ENCODE data around the gene OR6B3. TPM values are rescaled to one million over a fixed set of nuclear protein-coding genes. Genes with fewer than 3 reads are reported as not detected.

OR6B3 gene
- total RNA-seq, 2 donors from 2014 or later, result not detected

DNA sequence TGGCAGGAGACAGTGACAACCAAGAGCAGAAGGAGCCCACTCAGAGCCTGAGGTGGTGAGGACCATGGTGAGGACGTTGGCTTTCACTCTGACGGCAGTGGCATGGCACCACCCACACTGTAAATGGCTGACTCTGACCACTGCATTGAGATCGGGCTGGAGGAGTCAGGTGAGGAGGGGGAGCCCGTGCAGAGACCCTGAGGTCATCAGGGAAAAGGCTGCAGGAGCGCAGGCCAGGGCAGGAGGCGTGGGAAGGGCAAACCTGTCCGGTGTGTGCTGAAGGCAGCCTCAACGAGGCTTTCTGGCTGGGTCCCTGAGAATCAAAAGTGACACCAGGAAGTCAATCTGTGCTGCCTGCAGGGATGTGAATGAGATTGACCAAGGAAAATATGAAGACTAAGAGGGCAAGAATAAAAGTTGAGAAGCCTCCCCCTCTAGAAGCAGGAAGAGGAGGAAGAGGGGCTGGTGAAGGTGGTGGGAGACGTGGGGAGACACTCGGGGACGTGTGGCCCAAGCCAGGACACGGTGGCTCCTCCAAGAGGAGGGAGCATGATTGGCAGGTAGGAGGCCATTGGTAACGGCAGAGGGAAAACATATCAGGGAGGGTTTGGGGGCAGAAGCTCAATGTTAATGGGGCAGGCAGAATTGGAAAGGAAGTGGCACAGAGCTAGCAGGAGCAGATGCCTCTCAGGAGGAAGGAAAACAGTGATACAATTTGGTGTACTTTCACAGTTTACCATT is 2.0 kb upstream of the OR6B3 start:
- Histone ChIP-seq H3K4me1 (ENCODE audit: control insufficient read depth in 1 of 2, low read depth in 2 of 2) (no peaks in the 10 kb centered on the region), H3K4me3 (no peak overlapping the region), H3K27ac (no peak overlapping the region), H3K9me3 (no peaks in the 10 kb centered on the region), H3K36me3 (no peaks in the 10 kb centered on the region), H3K27me3 (replicated peaks; ENCODE audit: insufficient read depth) (no peaks in the 10 kb centered on the region)
- TF ChIP-seq, protein P1, sequence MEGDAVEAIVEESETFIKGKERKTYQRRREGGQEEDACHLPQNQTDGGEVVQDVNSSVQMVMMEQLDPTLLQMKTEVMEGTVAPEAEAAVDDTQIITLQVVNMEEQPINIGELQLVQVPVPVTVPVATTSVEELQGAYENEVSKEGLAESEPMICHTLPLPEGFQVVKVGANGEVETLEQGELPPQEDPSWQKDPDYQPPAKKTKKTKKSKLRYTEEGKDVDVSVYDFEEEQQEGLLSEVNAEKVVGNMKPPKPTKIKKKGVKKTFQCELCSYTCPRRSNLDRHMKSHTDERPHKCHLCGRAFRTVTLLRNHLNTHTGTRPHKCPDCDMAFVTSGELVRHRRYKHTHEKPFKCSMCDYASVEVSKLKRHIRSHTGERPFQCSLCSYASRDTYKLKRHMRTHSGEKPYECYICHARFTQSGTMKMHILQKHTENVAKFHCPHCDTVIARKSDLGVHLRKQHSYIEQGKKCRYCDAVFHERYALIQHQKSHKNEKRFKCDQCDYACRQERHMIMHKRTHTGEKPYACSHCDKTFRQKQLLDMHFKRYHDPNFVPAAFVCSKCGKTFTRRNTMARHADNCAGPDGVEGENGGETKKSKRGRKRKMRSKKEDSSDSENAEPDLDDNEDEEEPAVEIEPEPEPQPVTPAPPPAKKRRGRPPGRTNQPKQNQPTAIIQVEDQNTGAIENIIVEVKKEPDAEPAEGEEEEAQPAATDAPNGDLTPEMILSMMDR (IDR thresholded peaks at IDR 0.05), result no peak
- DNase-seq (ENCODE audit: low spot score) (no peak), ATAC-seq (ENCODE audit: insufficient number of reproducible peaks, low FRiP score, low read depth) (no peak)

DNA sequence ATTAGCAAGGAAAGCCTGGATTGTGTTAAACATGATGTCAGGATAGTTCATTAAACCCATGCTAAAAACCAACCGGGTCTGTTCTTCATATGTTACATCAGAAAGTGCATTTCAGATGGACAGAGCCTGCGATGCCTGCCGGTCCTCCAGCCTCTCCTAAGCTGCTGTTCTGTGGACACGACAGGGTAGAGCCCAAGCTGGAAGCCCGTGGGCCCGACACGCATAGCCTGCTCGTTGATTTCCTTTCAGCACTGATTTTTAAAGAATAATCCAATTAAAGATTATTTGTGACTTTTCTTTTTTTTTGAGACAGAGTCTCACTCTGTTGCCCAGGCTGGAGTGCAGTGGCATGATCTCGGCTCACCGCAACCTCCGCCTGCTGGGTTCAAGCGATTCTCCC is 797 bp downstream of the OR6B3 start:
- Histone ChIP-seq H3K4me3 (no peak overlapping the region), H3K27me3 (replicated peaks; ENCODE audit: insufficient read depth) (no peaks in the 10 kb centered on the region), H3K4me1 (ENCODE audit: control insufficient read depth in 1 of 2, low read depth in 2 of 2) (no peaks in the 10 kb centered on the region), H3K9me3 (no peaks in the 10 kb centered on the region), H3K27ac (no peak overlapping the region), H3K36me3 (no peaks in the 10 kb centered on the region)
- ATAC-seq (ENCODE audit: insufficient number of reproducible peaks, low FRiP score, low read depth), result no peak
- DNase-seq (ENCODE audit: low spot score), result no peak
- TF ChIP-seq, protein P1 (IDR thresholded peaks at IDR 0.05), result no peak

DNA sequence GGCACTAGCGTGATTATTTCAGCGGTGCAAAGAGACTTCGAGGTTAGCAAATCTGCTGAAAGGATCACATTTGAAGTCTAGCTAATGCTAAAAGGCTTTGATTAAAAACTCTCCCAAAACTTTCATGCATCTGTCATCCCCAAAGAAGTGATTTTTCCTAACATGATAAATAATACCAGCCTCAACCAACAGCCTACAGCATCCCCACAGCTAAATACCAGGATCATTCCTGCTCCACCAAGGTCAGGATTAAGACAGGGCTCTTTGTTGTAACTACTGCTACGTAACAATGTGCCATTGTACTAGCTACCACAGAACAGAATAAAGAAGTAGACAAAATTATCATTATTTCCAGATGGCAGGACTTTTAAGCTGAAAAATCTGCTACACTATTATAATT is 1.6 kb downstream of the OR6B3 start:
- Histone ChIP-seq H3K27me3 (replicated peaks; ENCODE audit: insufficient read depth) (no peaks in the 10 kb centered on the region), H3K36me3 (no peaks in the 10 kb centered on the region), H3K4me1 (ENCODE audit: control insufficient read depth in 1 of 2, low read depth in 2 of 2) (no peaks in the 10 kb centered on the region), H3K27ac (no peak overlapping the region), H3K4me3 (no peak overlapping the region), H3K9me3 (no peaks in the 10 kb centered on the region)
- DNase-seq (ENCODE audit: low spot score) (no peak), ATAC-seq (ENCODE audit: insufficient number of reproducible peaks, low FRiP score, low read depth) (no peak)
- TF ChIP-seq, protein P1 (IDR thresholded peaks at IDR 0.05), result no peak

DNA sequence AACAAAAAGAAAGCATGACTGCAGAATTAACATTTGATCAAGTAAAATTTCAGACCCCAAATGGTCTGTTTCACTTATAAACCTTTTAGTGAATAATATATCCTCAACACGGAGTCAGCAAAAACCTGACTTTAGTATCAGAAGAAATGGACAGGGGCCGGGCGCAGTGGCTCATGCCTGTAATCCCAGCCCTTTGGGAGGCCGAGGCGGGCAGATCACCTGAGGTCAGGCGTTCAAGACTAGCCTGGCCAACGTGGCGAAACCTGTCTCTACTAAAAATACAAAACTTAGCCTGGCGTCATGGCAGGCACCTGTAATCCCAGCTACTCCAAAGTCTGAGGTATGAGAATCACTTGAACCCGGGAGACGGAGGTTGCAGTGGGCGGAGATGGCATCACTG is 3.0 kb downstream of the OR6B3 start:
- TF ChIP-seq, protein P1 (IDR thresholded peaks at IDR 0.05), result no peak
- H3K27ac ChIP-seq, result no peak overlapping the region
- H3K4me1 ChIP-seq (ENCODE audit: control insufficient read depth in 1 of 2, low read depth in 2 of 2), result no peaks in the 10 kb centered on the region
- H3K27me3 ChIP-seq (replicated peaks; ENCODE audit: insufficient read depth), result no peaks in the 10 kb centered on the region
- DNase-seq (ENCODE audit: low spot score) (no peak), ATAC-seq (ENCODE audit: insufficient number of reproducible peaks, low FRiP score, low read depth) (no peak)
- no peak overlapping the region for H3K4me3 ChIP-seq
- no peaks in the 10 kb centered on the region for H3K36me3 ChIP-seq
- H3K9me3 ChIP-seq, result no peaks in the 10 kb centered on the region

DNA sequence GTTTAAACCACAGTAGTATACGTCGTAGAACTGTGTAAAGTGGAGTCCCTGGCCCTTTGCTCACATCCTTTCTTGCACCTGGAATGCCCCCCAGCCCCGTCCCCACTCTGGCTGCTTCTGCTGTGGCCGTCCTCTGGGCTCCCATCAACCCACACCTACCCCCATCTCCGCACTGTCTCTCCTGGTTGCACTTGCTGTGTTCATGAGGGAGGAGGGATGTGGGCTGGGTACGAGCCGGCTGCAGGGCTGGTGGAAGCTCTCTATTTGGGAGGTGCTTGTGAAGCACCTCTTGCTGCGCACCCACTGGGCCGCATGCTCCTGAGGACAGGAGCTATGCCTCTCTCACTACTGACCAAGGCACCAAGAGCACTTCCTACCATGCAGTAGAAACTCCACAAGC is 5.1 kb downstream of the OR6B3 start:
- no peaks in the 10 kb centered on the region for H3K9me3 ChIP-seq
- DNase-seq (ENCODE audit: low spot score) (no peak), ATAC-seq (ENCODE audit: insufficient number of reproducible peaks, low FRiP score, low read depth) (no peak)
- no peak overlapping the region for H3K4me3 ChIP-seq
- no peaks in the 10 kb centered on the region for H3K36me3 ChIP-seq
- TF ChIP-seq, protein P1 (IDR thresholded peaks at IDR 0.05), result no peak
- no peaks in the 10 kb centered on the region for H3K27me3 ChIP-seq (replicated peaks; ENCODE audit: insufficient read depth)
- H3K4me1 ChIP-seq (ENCODE audit: control insufficient read depth in 1 of 2, low read depth in 2 of 2), result no peaks in the 10 kb centered on the region
- H3K27ac ChIP-seq, result no peak overlapping the region
